Spleen (tissue), 11 donors: ENCODE results near the gene COX4I2. TPM values are rescaled to one million over a fixed set of nuclear protein-coding genes. Genes with fewer than 3 reads are reported as not detected.

ENCODE experiments used
- DNase-seq: peaks from one replicate; pipeline ENCODE4 v3.0.0-alpha.2; 2020
- H3K27ac ChIP-seq, 8 donors: fragments of 200-600 bp; sonication (generic) in 7 of 8; 1 replicate in 4 of 8; 2 replicates in 4 of 8; pipeline versions ENCODE4 v1.5.0 to v1.8.0; 2016 to 2021; ENCODE audit warnings: inconsistent platforms in 4 of 8, mild to moderate bottlenecking in 4 of 8, moderate library complexity in 1 of 8
- H3K27me3 ChIP-seq, 7 donors: fragments of 200-600 bp; sonication (generic) in 6 of 7; replicated peaks in 1 of 7; 1 replicate in 4 of 7; 2 replicates in 3 of 7; pipeline versions ENCODE4 v1.5.0 to v1.8.0; 2016 to 2021; ENCODE audit warnings: inconsistent platforms in 3 of 7, mild to moderate bottlenecking in 1 of 7
- H3K36me3 ChIP-seq, 6 donors: fragments of 200-600 bp; sonication (generic) in 5 of 6; 1 replicate in 4 of 6; 2 replicates in 2 of 6; pipeline versions ENCODE4 v1.5.0 to v1.8.0; 2016 to 2021; ENCODE audit warnings: inconsistent platforms in 2 of 6
- H3K4me1 ChIP-seq, 6 donors: fragments of 200-600 bp; sonication (generic) in 5 of 6; 1 replicate in 3 of 6; 2 replicates in 3 of 6; pipeline versions ENCODE4 v1.5.0 to v1.8.0; 2016 to 2021; ENCODE audit warnings: inconsistent platforms in 3 of 6
- H3K4me3 ChIP-seq, 8 donors: fragments of 200-600 bp; sonication (generic) in 7 of 8; 1 replicate in 4 of 8; 2 replicates in 4 of 8; pipeline versions ENCODE4 v1.5.0 to v1.8.0; 2016 to 2021; ENCODE audit warnings: inconsistent platforms in 4 of 8, mild to moderate bottlenecking in 4 of 8, moderate library complexity in 2 of 8
- H3K9me3 ChIP-seq, 8 donors: fragments of 200-600 bp; sonication (generic) in 7 of 8; 1 replicate in 4 of 8; 2 replicates in 4 of 8; pipeline versions ENCODE4 v1.5.0 to v1.8.0; 2016 to 2021; ENCODE audit warnings: inconsistent platforms in 4 of 8
- POLR2A ChIP-seq, 3 donors: fragments of 450-650 bp; IDR thresholded peaks; one replicate each; pipeline ENCODE4 v1.5.1; 2017; ENCODE audit warnings: antibody characterized with exemption in 3 of 3, mild to moderate bottlenecking in 1 of 3
- POLR2AphosphoS5 ChIP-seq, 3 donors: sonication (generic); formaldehyde crosslinking; IDR thresholded peaks; one replicate each; pipeline ENCODE4 v1.5.1; 2017; ENCODE audit warnings: antibody characterized with exemption in 3 of 3
- WGBS, 5 donors: extraction: QIAGEN DNeasy Blood & Tissue Kit in 3 of 5; methylation state at CpG; one replicate each; pipeline versions ENCODE4 v1.1.5 to v1.1.7; 2013 to 2018; 5-methylcytosine and 5-hydroxymethylcytosine counted together
- intact Hi-C: fragments of 100-400 bp; cut with DNase I; formaldehyde crosslinking; loops from one replicate; pipeline ENCODE4 v1.15.0; 2023; ENCODE audit warnings: low total_unique reads
- polyA plus RNA-seq, 3 donors: library from polyadenylated mRNA; stranded (reverse); fragments of 200-250 nt; gene quantifications; one replicate each; pipeline ENCODE4 v1.2.1, GENCODE V29; 2013
- total RNA-seq, 7 donors: library from RNA; depleted of rRNA in 3 of 7; stranded (reverse); fragments of >200 nt in 3 of 7; fragmentation: NEBNext Ultra II Directional in 4 of 7; extraction: Animal tissue kit (Norgen Biotek cat#: 25700) in 4 of 7; gene quantifications; one replicate each; pipeline versions ENCODE4 v1.1.0 to v1.2.1, GENCODE V29; 2016 to 2021
- TF ChIP-seq, protein P1 (sequence below), 11 experiments: fragments of 200-600 bp in 7 of 11; fragments of 450-650 bp in 4 of 11; sonication (generic) in 4 of 11; IDR thresholded peaks in 8 of 11; conservative IDR thresholded peaks in 3 of 11; 1 replicate in 7 of 11; 2 replicates in 4 of 11; pipeline versions ENCODE4 v1.4.0 to v1.8.0; 2016 to 2021; ENCODE audit warnings: antibody characterized with exemption in 11 of 11, inconsistent platforms in 4 of 11, mild to moderate bottlenecking in 1 of 11
- donor health status: healthy with polysubstance abuse.
- donor health status: DM: no; HTN: no; CAD: no; lungs with moderate emphysema.
- donor health status: DM: no; HTN: no; CAD: no.
- donor health status: Bipolar disorder and iron deficiency.
- donor health status: healthy.
- donor health status: DM: no; HTN: no; CAD: no.
- donor health status: DM: yes; HTN: yes; CAD: no.

The COX4I2 gene
- total and polyA plus RNA-seq, 10 donors: 1.1 to 4.6 (median 1.7) TPM; not detected in 4

DNA sequence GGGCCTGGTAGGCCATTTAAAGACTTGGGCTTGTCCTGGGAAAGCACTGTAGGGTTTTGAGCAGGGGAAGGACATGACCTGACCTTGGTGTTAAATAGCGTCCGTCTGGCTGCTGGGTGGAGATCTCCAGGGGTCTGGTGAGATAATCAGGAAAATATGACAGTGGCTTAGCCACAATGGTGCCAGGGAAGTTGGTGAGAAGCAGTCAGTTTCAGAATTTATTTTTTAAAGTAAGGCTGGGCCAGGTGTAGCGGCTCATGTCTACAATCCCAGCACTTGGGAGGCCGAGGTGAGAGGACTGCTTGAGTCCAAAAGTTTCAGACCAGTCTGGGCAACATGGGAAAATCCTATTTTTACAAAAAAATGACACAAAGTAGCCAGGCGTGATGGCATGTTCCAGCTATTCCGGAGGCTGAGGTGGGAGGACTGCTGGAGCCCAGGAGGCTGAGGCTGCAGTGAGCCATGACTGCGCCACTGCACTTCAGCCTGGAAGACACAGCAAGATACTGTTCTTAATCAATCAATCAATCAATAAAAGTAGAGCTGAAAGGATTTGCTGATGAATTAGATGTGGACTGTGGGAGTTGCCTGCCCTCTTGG, 43.5 kb downstream of the COX4I2 start:
- Histone ChIP-seq H3K4me3 (no peak overlapping the region), H3K9me3 (no peaks in the 10 kb centered on the region), H3K27ac (peak overlapping the region in 7 of 8 donors; percentile 14 to 95 (median 41)), H3K27me3 (no peaks in the 10 kb centered on the region), H3K4me1 (peaks cover 55 to 100% (median 95%) of the 10 kb centered on the region in 6 donors), H3K36me3 (peaks cover 0 to 91% (median 0%) of the 10 kb centered on the region in 6 donors)
- DNase-seq: peak; percentile 18
- WGBS, 5 donors: 82 to 91% (median 87%) methylated on average over 7 of the region's 7 CpGs
- intact Hi-C loops: no loop called here
- TF ChIP-seq, protein P1, sequence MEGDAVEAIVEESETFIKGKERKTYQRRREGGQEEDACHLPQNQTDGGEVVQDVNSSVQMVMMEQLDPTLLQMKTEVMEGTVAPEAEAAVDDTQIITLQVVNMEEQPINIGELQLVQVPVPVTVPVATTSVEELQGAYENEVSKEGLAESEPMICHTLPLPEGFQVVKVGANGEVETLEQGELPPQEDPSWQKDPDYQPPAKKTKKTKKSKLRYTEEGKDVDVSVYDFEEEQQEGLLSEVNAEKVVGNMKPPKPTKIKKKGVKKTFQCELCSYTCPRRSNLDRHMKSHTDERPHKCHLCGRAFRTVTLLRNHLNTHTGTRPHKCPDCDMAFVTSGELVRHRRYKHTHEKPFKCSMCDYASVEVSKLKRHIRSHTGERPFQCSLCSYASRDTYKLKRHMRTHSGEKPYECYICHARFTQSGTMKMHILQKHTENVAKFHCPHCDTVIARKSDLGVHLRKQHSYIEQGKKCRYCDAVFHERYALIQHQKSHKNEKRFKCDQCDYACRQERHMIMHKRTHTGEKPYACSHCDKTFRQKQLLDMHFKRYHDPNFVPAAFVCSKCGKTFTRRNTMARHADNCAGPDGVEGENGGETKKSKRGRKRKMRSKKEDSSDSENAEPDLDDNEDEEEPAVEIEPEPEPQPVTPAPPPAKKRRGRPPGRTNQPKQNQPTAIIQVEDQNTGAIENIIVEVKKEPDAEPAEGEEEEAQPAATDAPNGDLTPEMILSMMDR (IDR thresholded peaks at IDR 0.05 in 8 of 11, conservative IDR thresholded peaks at IDR 0.05 in 3 of 11): no peak
- TF ChIP-seq POLR2AphosphoS5 (IDR thresholded peaks at IDR 0.05) (peak in 2 of 3 donors; percentile 17 to 20), POLR2A (IDR thresholded peaks at IDR 0.05) (no peak)

DNA sequence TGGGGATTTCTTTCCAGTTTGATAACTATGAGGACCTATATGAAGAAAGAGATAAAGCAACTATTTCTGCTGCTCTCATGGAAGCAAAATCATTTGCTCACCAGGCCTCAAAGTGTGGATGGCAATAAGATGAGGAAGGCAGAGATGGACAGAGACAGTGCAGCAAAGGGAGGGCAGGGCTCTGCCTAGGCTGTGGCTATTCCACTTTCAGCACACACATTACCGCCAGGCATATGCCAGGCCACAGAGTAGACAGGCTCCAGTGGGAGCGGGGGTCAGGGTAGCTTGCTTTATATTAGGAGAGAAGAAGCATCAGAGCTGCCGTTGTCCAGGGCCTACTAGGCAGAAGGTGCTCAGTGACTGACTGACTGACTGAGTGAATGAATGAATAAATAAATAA, 44.1 kb downstream of the COX4I2 start:
- Histone ChIP-seq H3K27ac (peak overlapping the region in 5 of 8 donors; percentile 14 to 95 (median 41)), H3K9me3 (no peaks in the 10 kb centered on the region), H3K4me3 (no peak overlapping the region), H3K4me1 (peaks cover 50 to 100% (median 93%) of the 10 kb centered on the region in 6 donors), H3K27me3 (no peaks in the 10 kb centered on the region), H3K36me3 (peaks cover 0 to 91% (median 0%) of the 10 kb centered on the region in 6 donors)
- DNase-seq: peak; percentile 25
- WGBS, 5 donors: 91 to 96% (median 93%) methylated on average over 3 of the region's 3 CpGs
- intact Hi-C loops: no loop called here
- TF ChIP-seq POLR2AphosphoS5 (IDR thresholded peaks at IDR 0.05) (no peak), POLR2A (IDR thresholded peaks at IDR 0.05) (no peak)
- TF ChIP-seq, protein P1 (IDR thresholded peaks at IDR 0.05 in 8 of 11, conservative IDR thresholded peaks at IDR 0.05 in 3 of 11): no peak

DNA sequence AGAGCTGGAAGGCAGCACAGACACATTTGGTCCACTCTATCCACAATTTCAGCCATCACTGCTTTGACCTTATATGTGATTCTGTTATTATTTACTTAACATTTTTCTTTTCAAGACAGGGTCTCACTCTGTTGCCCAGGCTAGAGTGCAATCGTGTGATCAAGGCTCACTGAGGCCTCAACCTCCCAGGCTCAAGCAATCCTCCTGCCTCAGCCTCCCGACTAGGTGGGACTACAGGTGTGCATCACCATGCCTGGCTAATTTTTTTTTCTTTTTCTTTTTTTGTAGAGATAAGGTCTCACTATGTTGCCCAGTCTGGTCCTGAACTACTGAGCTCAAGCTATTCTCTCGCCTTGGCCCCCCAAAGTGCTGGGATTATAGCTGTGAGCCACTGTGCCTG, 44.6 kb downstream of the COX4I2 start:
- DNase-seq: no peak
- intact Hi-C loops: no loop called here
- WGBS, 5 donors: 90 to 99% (median 98%) methylated on average over 3 of the region's 3 CpGs
- no peaks in the 10 kb centered on the region for H3K27me3 ChIP-seq
- peaks cover 0 to 95% (median 5%) of the 10 kb centered on the region in 6 donors for H3K36me3 ChIP-seq
- H3K4me1 ChIP-seq: peaks cover 44 to 100% (median 88%) of the 10 kb centered on the region in 6 donors
- no peaks in the 10 kb centered on the region for H3K9me3 ChIP-seq
- no peak for TF ChIP-seq POLR2AphosphoS5 (IDR thresholded peaks at IDR 0.05)
- TF ChIP-seq POLR2A (IDR thresholded peaks at IDR 0.05): no peak
- TF ChIP-seq, protein P1 (IDR thresholded peaks at IDR 0.05 in 8 of 11, conservative IDR thresholded peaks at IDR 0.05 in 3 of 11): no peak
- H3K27ac ChIP-seq: peak overlapping the region in 4 of 8 donors; percentile 37 to 95 (median 66)
- H3K4me3 ChIP-seq: no peak overlapping the region

DNA sequence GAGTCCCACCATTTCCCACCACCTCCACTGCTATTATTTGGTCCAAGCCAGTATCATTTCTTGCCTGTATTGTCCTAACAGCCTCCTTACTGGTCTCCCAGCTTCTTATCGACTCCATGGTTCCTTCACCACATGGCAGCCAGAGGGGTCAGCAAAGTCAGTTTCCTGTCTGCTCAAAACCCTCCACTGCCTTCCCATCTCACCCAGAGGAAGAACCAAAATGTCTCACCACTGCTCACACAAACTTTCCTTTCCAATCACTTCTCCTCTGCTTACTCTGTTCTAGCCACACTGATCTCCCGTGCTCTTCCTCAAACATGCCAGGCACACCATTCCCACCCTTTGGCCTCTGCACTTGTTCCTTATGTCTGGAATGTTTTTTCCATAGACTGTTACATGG, 45.2 kb downstream of the COX4I2 start:
- no peak overlapping the region for H3K4me3 ChIP-seq
- peaks cover 40 to 100% (median 82%) of the 10 kb centered on the region in 6 donors for H3K4me1 ChIP-seq
- no peaks in the 10 kb centered on the region for H3K9me3 ChIP-seq
- no peak for DNase-seq
- WGBS, 5 donors: 73 to 82% (median 77%) methylated on average over 2 of the region's 2 CpGs
- intact Hi-C loops: no loop called here
- H3K27me3 ChIP-seq: no peaks in the 10 kb centered on the region
- H3K27ac ChIP-seq: peak overlapping the region in 2 of 8 donors; percentile 90 to 95
- peaks cover 0 to 95% (median 7%) of the 10 kb centered on the region in 6 donors for H3K36me3 ChIP-seq
- TF ChIP-seq POLR2A (IDR thresholded peaks at IDR 0.05) (no peak), POLR2AphosphoS5 (IDR thresholded peaks at IDR 0.05) (no peak)
- TF ChIP-seq, protein P1 (IDR thresholded peaks at IDR 0.05 in 8 of 11, conservative IDR thresholded peaks at IDR 0.05 in 3 of 11): no peak
